ENCODE data around the gene POU2F1.
A peak's percentile ranks its signal among the peaks of the same experiment; 100 is the strongest.

The POU2F1 gene

GRCh38 chr1:167339405-167339804, 118.7 kb downstream of the POU2F1 start:
- H3K4me3 ChIP-seq (ENCODE audit: low read depth, low read length) = no peak overlapping the region
- TF ChIP-seq CTCF (conservative IDR thresholded peaks at IDR 0.05; ENCODE audit: low read depth, low read length) = no peak
- no peak for DNase-seq (ENCODE audit: low read depth)

GRCh38 chr1:167342846-167343245, 122.2 kb downstream of the POU2F1 start:
- peak; percentile 49 for TF ChIP-seq CTCF (conservative IDR thresholded peaks at IDR 0.05; ENCODE audit: low read depth, low read length)
- no peak overlapping the region for H3K4me3 ChIP-seq (ENCODE audit: low read depth, low read length)
- DNase-seq (ENCODE audit: low read depth) = peak; percentile 40

- H3K4me3 ChIP-seq (ENCODE audit: low read depth, low read length) = no peak overlapping the region
- DNase-seq (ENCODE audit: low read depth) = peak; percentile 48
- no peak for TF ChIP-seq CTCF (conservative IDR thresholded peaks at IDR 0.05; ENCODE audit: low read depth, low read length)
Observed at GRCh38 chr1:167344112-167344511, 123.4 kb downstream of the POU2F1 start.

GRCh38 chr1:167344615-167345385, 124.1 kb downstream of the POU2F1 start:
- peak overlapping the region; percentile 25 for H3K4me3 ChIP-seq (ENCODE audit: low read depth, low read length)
- TF ChIP-seq CTCF (conservative IDR thresholded peaks at IDR 0.05; ENCODE audit: low read depth, low read length) = no peak
- peak; percentile 78 for DNase-seq (ENCODE audit: low read depth)

GRCh38 chr1:167345386-167345733, 124.7 kb downstream of the POU2F1 start:
- TF ChIP-seq CTCF (conservative IDR thresholded peaks at IDR 0.05; ENCODE audit: low read depth, low read length) = no peak
- peak; percentile 23 for DNase-seq (ENCODE audit: low read depth)
- no peak overlapping the region for H3K4me3 ChIP-seq (ENCODE audit: low read depth, low read length)

- no peak for DNase-seq (ENCODE audit: low read depth)
- no peak overlapping the region for H3K4me3 ChIP-seq (ENCODE audit: low read depth, low read length)
- no peak for TF ChIP-seq CTCF (conservative IDR thresholded peaks at IDR 0.05; ENCODE audit: low read depth, low read length)
Observed at GRCh38 chr1:167357305-167357704, 136.6 kb downstream of the POU2F1 start.

- DNase-seq (ENCODE audit: low read depth) = no peak
- H3K4me3 ChIP-seq (ENCODE audit: low read depth, low read length) = no peak overlapping the region
- TF ChIP-seq CTCF (conservative IDR thresholded peaks at IDR 0.05; ENCODE audit: low read depth, low read length) = no peak
Observed at GRCh38 chr1:167359295-167359694, 138.6 kb downstream of the POU2F1 start.
